Sigmoid colon (tissue), 4 donors: ENCODE data around the gene TCEANC.

Source experiments
- EP300 ChIP-seq, 4 donors: sonication (generic); formaldehyde crosslinking; IDR thresholded peaks; one replicate each; pipeline ENCODE4 v1.6.1; 2017; ENCODE audit warnings: antibody characterized with exemption in 4 of 4
- POLR2A ChIP-seq, 2 donors: fragments of 450-650 bp; IDR thresholded peaks; one replicate each; pipeline ENCODE4 v1.6.1; 2016; ENCODE audit warnings: antibody characterized with exemption in 2 of 2, mild to moderate bottlenecking in 2 of 2, moderate library complexity in 2 of 2
- POLR2AphosphoS5 ChIP-seq, 4 donors: sonication (generic); formaldehyde crosslinking; IDR thresholded peaks; one replicate each; pipeline ENCODE4 v1.6.1; 2017; ENCODE audit warnings: antibody characterized with exemption in 4 of 4
- TF ChIP-seq, protein P1 (sequence below), 4 experiments: fragments of 450-650 bp in 3 of 4; fragments of 200-600 bp in 1 of 4; IDR thresholded peaks; one replicate each; pipeline ENCODE4 v1.5.1; 2016 to 2019; ENCODE audit warnings: antibody characterized with exemption in 4 of 4, mild to moderate bottlenecking in 3 of 4, moderate library complexity in 2 of 4

DNA sequence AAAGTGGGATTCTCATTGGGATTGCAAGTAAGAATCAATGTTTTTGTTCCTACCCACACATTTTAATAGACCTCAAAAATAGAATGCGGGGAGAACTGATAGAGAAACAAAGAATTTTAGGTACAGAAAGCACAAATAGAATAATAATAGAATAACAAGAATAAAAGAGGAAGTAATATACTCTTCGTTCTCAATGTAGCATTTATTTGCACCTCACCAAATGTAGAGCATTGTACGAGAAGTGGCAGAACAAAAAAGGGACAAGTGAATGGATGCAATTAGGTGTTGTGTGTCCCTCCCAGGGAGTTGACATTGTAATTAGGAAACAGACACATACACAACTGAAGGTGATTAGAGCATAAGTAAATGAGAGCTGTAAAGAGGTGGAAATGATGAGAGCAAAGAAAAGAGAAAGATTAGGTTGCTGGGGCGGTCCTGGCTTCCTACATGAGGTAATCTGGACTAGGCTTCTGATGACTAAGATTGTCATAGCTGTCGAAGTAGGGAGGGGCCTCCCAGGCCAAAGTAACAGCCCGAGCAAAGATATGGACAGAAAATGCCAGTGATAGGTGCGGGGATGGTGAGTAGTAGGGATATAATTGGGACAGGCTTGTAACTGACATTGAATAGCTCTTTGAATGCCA, 46.4 kb downstream of the TCEANC start:
- TF ChIP-seq, protein P1, sequence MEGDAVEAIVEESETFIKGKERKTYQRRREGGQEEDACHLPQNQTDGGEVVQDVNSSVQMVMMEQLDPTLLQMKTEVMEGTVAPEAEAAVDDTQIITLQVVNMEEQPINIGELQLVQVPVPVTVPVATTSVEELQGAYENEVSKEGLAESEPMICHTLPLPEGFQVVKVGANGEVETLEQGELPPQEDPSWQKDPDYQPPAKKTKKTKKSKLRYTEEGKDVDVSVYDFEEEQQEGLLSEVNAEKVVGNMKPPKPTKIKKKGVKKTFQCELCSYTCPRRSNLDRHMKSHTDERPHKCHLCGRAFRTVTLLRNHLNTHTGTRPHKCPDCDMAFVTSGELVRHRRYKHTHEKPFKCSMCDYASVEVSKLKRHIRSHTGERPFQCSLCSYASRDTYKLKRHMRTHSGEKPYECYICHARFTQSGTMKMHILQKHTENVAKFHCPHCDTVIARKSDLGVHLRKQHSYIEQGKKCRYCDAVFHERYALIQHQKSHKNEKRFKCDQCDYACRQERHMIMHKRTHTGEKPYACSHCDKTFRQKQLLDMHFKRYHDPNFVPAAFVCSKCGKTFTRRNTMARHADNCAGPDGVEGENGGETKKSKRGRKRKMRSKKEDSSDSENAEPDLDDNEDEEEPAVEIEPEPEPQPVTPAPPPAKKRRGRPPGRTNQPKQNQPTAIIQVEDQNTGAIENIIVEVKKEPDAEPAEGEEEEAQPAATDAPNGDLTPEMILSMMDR (IDR thresholded peaks at IDR 0.05) = no peak
- TF ChIP-seq EP300 (IDR thresholded peaks at IDR 0.05) (no peak), POLR2A (IDR thresholded peaks at IDR 0.05) (no peak), POLR2AphosphoS5 (IDR thresholded peaks at IDR 0.05) (no peak)
